Muscle of leg (tissue), 11 donors: ENCODE results near the gene CCNI. TPM values are rescaled to one million over a fixed set of nuclear protein-coding genes. Genes with fewer than 3 reads are reported as not detected.

Experiments
- DNase-seq: peaks from one replicate; pipeline ENCODE4 v3.0.0; 2013
- H3K27ac ChIP-seq: one replicate; pipeline ENCODE4 v1.5.1; 2013; ENCODE audit warnings: mild to moderate bottlenecking, low read length, control low read depth
- H3K27me3 ChIP-seq: one replicate; pipeline ENCODE4 v1.6.1; 2013; ENCODE audit warnings: low read length; ENCODE audit not compliant: control insufficient read depth, insufficient read depth
- H3K36me3 ChIP-seq: one replicate; pipeline ENCODE4 v1.6.1; 2013; ENCODE audit warnings: low read length; ENCODE audit not compliant: control insufficient read depth, insufficient read depth
- H3K4me1 ChIP-seq: one replicate; pipeline ENCODE4 v1.6.1; 2013; ENCODE audit warnings: low read length; ENCODE audit not compliant: control insufficient read depth, insufficient read depth
- H3K4me3 ChIP-seq: one replicate; pipeline ENCODE4 v1.5.1; 2013; ENCODE audit warnings: low read length, control low read depth
- H3K9me3 ChIP-seq: replicated peaks from 2 replicates; pipeline ENCODE4 v1.6.1; 2013; ENCODE audit warnings: low read depth, low read length; ENCODE audit not compliant: control insufficient read depth
- WGBS: methylation state at CpG from one replicate; pipeline ENCODE4 v1.1.5; 2013; ENCODE audit warnings: missing lambda C conversion rate; ENCODE audit not compliant: insufficient coverage; 5-methylcytosine and 5-hydroxymethylcytosine counted together
- polyA plus RNA-seq, 8 donors: library from polyadenylated mRNA; unstranded; fragments of 120-200 nt; gene quantifications; one replicate each; pipeline versions ENCODE4 v1.2.1 to v1.2.3, GENCODE V29; 2013; ENCODE audit warnings: inconsistent platforms in 1 of 8, low replicate concordance in 1 of 8; ENCODE audit not compliant: insufficient read length in 8 of 8, insufficient read depth in 1 of 8
- total RNA-seq: library from RNA; stranded (reverse); fragments of 120-200 nt; gene quantifications from one replicate; pipeline ENCODE4 v1.2.4, GENCODE V29; 2013

CCNI gene
- total and polyA plus RNA-seq, 9 donors = 124 to 334 (median 258) TPM

DNA sequence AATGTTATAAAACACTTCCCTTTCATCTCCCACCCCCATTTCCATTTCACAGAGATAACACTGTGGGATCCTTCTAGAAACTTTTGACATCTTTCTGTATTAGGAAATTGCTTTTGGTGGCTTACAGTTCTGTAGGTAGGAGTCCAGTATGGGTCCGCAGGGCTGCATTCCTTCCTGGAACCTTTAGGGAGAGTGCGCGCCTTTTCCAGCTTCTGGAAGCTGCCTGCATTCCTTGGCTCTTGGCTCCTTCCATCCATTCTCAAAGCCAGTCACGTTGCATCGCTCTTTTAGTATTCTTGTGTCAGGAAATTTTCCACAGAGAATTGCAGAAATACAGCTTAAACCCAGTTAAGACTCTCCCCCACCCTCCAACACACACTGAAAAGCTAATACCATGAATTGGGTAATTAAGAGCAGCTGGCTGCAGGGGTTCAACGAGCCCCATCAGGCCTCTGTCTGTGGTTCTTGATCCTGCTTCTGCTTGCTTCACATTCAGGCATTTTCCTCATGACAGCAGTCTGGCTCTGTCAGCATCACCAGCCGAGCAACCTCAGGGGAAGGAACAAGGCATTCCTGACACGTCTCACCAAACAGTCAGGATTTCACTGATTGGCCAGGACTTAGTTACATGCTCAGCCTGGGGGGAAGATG is 77.4 kb downstream of the CCNI start:
- H3K27ac ChIP-seq = no peak overlapping the region

GRCh38 chr4:76997532-76997931 is 78.3 kb downstream of the CCNI start:
- Histone ChIP-seq H3K9me3 (peaks cover 3% of the 10 kb centered on the region), H3K4me1 (peaks cover 25% of the 10 kb centered on the region), H3K27ac (no peak overlapping the region), H3K36me3 (peaks cover 35% of the 10 kb centered on the region), H3K27me3 (no peaks in the 10 kb centered on the region), H3K4me3 (no peak overlapping the region)
- DNase-seq = no peak
- 100% methylated on average over 1 of the region's 5 CpGs for WGBS

More for the DNA sequence above, 77.4 kb downstream of the CCNI start:
- peaks cover 24% of the 10 kb centered on the region for H3K4me1 ChIP-seq
- H3K36me3 ChIP-seq = peaks cover 40% of the 10 kb centered on the region
- H3K4me3 ChIP-seq = no peak overlapping the region
- H3K27me3 ChIP-seq = no peaks in the 10 kb centered on the region
- WGBS = 72% methylated on average over 5 of the region's 8 CpGs
- no peak for DNase-seq
- H3K9me3 ChIP-seq = peaks cover 3% of the 10 kb centered on the region

Other genes starting within 250 kb of the CCNI start
- 0.13 TPM for gene SOWAHB, start 177.8 kb downstream of the CCNI start, total RNA-seq
- under 1 TPM; 0.05 to 0.32 (median 0.12) TPM for gene SOWAHB, start 177.8 kb downstream of the CCNI start, polyA plus RNA-seq
- gene SEPTIN11, start 126.2 kb downstream of the CCNI start, total RNA-seq = 279 TPM
- 100 to 1,000 TPM; 198 to 369 (median 268) TPM for gene SEPTIN11, start 126.2 kb downstream of the CCNI start, polyA plus RNA-seq
- 62.6 TPM for gene CCNG2, start 81.2 kb upstream of the CCNI start, total RNA-seq
- 100 to 1,000 TPM; 107 to 141 (median 115) TPM for gene CCNG2, start 81.2 kb upstream of the CCNI start, polyA plus RNA-seq